ENCODE data around the gene SAA4.
"Not testable (repeated sequence)": the region's sequence is repeated elsewhere in the genome, so short reads cannot be mapped to it uniquely, and the experiment has no call there.

DNA sequence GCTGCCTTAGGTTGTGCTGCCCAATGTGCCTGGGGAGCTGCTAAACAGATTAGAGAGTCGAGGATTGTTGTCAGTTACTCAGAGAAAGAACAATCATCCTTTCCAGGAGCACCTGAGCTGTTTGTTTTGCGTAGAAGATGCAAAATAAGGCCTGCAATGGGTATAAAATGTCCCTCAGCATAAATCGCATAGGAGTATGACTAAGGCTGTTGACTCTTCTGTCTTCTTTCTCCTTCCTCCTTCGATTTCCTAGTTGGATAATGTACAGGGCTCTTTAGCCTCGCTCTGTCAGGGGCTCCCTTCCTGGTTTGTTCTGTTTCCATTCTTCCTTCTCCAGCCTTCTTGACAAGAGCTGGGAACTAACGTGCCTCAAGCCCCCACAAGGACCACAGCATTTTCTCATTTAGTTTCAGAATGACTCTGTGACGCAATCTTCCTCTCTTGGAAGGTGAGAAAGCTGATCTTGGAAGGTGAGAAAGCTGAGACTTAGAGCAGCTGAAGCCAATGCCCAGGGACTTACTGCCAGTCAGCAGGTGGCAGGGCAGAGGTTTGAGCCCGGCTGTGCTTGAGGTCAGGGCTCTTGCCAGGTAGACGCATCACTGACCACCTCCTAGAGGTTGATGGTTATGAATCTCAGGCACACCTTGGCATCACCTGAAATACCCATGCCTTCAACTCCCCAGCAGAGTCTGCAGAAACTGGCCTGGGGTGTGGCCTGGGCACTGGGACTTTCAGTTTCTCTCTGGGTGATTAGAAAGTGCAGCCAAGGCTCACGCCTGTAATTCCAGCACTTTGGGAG is 30.9 kb upstream of the SAA4 start:
- not testable (repeated sequence) for TF ChIP-seq POLR2A (IDR thresholded peaks at IDR 0.05)
- TF ChIP-seq, protein P1, sequence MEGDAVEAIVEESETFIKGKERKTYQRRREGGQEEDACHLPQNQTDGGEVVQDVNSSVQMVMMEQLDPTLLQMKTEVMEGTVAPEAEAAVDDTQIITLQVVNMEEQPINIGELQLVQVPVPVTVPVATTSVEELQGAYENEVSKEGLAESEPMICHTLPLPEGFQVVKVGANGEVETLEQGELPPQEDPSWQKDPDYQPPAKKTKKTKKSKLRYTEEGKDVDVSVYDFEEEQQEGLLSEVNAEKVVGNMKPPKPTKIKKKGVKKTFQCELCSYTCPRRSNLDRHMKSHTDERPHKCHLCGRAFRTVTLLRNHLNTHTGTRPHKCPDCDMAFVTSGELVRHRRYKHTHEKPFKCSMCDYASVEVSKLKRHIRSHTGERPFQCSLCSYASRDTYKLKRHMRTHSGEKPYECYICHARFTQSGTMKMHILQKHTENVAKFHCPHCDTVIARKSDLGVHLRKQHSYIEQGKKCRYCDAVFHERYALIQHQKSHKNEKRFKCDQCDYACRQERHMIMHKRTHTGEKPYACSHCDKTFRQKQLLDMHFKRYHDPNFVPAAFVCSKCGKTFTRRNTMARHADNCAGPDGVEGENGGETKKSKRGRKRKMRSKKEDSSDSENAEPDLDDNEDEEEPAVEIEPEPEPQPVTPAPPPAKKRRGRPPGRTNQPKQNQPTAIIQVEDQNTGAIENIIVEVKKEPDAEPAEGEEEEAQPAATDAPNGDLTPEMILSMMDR (IDR thresholded peaks at IDR 0.05) = not testable (repeated sequence)
